ENCODE measurements around the gene NCK2. TPM values are rescaled to one million over a fixed set of nuclear protein-coding genes. Genes with fewer than 3 reads are reported as not detected.
A peak's percentile ranks its signal among the peaks of the same experiment; 100 is the strongest.

NCK2 gene
- total and polyA plus RNA-seq, 10 of the 15 experiments (the other 5 are each of a cell fraction or from before 2014, with no cell fraction given) = 1.2 to 30.9 (median 14.1) TPM

DNA sequence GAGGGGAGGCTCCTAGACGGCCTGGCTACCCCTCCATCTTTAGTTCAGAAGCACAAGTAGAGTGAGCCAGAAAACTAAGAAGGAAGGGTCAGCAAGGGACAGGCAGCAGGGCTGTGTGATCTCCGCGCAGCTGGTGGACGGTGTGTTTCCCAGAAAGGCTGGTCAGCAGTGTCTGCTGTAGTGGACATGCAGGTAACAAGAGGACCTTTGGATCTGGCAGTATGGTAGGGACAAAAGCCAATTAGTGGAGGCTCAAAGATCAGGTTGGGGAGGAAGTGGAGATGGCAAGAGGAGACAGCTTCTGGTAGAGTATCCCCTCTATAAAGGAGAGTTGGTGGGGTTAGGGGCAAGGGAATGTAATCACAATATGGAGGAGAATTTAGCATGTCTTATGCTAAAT is 95.1 kb downstream of the NCK2 start (continued):
- TF ChIP-seq CEBPZ (IDR thresholded peaks at IDR 0.05; ENCODE audit: low read depth, low read length) (no peak), PKNOX1 (IDR thresholded peaks at IDR 0.05) (no peak), IKZF1 (conservative IDR thresholded peaks at IDR 0.05) (no peak), SREBF2 (IDR thresholded peaks at IDR 0.05; ENCODE audit: low read length) (no peak)

- no peak overlapping the region for H3K9ac ChIP-seq (ENCODE audit: control insufficient read depth, insufficient read depth, low read length)
- intact Hi-C loops (cut with micrococcal nuclease; ENCODE audit: unreplicated experiment) (no loop called here), in situ Hi-C loops (cut with MboI) (no loop called here)
- ATAC-seq = no peak
- no peak for FAIRE-seq
- peaks cover 15% of the 10 kb centered on the region for H3K9me3 ChIP-seq (replicated peaks; ENCODE audit: control insufficient read depth, insufficient read depth, low read length)
- peaks cover 4% of the 10 kb centered on the region; the same call in 1 of the 2 replicates for H3K4me1 ChIP-seq (ENCODE audit: control insufficient read depth, insufficient read depth, low read length)
- SMC1A ChIA-PET (ENCODE audit: uncharacterized antibody, unreplicated experiment) = interaction anchor here (1.3 kb wide), 1 partner anchor 13 kb away, joined by 4 read pairs; no protein-coding TSS in a partner anchor
- no peak overlapping the region for H3K4me2 ChIP-seq (ENCODE audit: control insufficient read depth, insufficient read depth)
- H4K20me1 ChIP-seq (ENCODE audit: control insufficient read depth, insufficient read depth) = no peaks in the 10 kb centered on the region; the same call in 1 of the 2 replicates
- H3K36me3 ChIP-seq (ENCODE audit: control insufficient read depth in 2 of 2, insufficient read depth in 2 of 2, low read length in 1 of 2) = no peaks in the 10 kb centered on the region; a peak in 1 of 4 replicates
- 66% methylated on average over 4 of the region's 4 CpGs for WGBS (ENCODE audit: insufficient coverage, insufficient replicate concordance, low lambda C conversion rate, missing lambda C conversion rate)
- no peak overlapping the region for H3K27ac ChIP-seq (ENCODE audit: control insufficient read depth, insufficient read depth)
- H2AFZ ChIP-seq (ENCODE audit: control insufficient read depth, low read depth, low read length) = no peak overlapping the region
- BruUV-seq (replicated peaks) = no TSS peak
- H3K27me3 ChIP-seq (replicated peaks in 1 of 2; ENCODE audit: control insufficient read depth in 2 of 2, insufficient read depth in 2 of 2, low read length in 1 of 2) = no peaks in the 10 kb centered on the region
- TF ChIP-seq MEF2A (IDR thresholded peaks at IDR 0.05; ENCODE audit: insufficient read depth, low read depth, low read length) = no peak
- TF ChIP-seq RUNX3 (IDR thresholded peaks at IDR 0.05; ENCODE audit: low read length) = peak; percentile 66; the same call in 1 of the 2 replicates
- H3K4me3 ChIP-seq = no peak overlapping the region
- DNase-seq (ENCODE audit: low read depth, low spot score) = no peak
- RAD21 ChIA-PET (ENCODE audit: unreplicated experiment) = no interaction called here
- POLR2A ChIA-PET = no interaction called here
- CTCF ChIA-PET = no interaction called here
- H3K79me2 ChIP-seq (ENCODE audit: control insufficient read depth, insufficient read depth, low read length) = peaks cover 19% of the 10 kb centered on the region
Measured at GRCh38 chr2:105840933-105841332, 96.2 kb downstream of the NCK2 start.

All from GM12878 (cell line).